ENCODE measurements around the gene NEU2. TPM values are rescaled to one million over a fixed set of nuclear protein-coding genes. Genes with fewer than 3 reads are reported as not detected.

NEU2 gene
- total and polyA plus RNA-seq, 9 of the 15 experiments (the other 6 are each of a cell fraction or from before 2014, with no cell fraction given): not detected

DNA sequence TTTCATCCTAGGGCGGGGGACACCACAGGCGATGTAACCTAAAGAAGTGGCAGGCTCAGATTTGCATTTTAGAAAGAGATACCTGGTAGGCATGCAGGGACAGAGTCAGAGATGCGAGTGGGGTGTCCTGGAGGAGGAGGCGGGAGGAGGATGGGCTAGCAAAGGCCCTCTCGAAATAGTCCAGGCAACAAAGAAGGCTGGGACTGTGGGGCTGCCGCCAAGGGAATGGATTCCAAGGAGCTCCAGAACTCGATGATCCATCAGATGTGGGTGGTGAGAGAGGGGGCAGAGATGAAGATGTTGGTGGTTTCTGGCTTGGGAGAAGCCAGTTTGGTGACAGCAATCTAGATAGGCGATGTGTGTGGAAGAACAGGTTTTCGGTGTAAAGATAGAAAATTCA, 15.2 kb downstream of the NEU2 start (continued):
- TF ChIP-seq, protein P1, sequence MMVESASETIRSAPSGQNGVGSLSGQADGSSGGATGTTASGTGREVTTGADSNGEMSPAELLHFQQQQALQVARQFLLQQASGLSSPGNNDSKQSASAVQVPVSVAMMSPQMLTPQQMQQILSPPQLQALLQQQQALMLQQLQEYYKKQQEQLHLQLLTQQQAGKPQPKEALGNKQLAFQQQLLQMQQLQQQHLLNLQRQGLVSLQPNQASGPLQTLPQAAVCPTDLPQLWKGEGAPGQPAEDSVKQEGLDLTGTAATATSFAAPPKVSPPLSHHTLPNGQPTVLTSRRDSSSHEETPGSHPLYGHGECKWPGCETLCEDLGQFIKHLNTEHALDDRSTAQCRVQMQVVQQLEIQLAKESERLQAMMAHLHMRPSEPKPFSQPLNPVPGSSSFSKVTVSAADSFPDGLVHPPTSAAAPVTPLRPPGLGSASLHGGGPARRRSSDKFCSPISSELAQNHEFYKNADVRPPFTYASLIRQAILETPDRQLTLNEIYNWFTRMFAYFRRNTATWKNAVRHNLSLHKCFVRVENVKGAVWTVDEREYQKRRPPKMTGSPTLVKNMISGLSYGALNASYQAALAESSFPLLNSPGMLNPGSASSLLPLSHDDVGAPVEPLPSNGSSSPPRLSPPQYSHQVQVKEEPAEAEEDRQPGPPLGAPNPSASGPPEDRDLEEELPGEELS (CRISPR knock-in tag; IDR thresholded peaks at IDR 0.05; ENCODE audit: borderline replicate concordance): no peak
- TF ChIP-seq MTA2 (IDR thresholded peaks at IDR 0.05; ENCODE audit: low read depth) (no peak), SMARCA5 (IDR thresholded peaks at IDR 0.05) (no peak), POLR3A (IDR thresholded peaks at IDR 0.05; ENCODE audit: borderline replicate concordance, extremely low read depth, insufficient read depth, insufficient read length) (no peak), DDX20 (tag; IDR thresholded peaks at IDR 0.05; ENCODE audit: low read depth) (no peak), FOXP1 (CRISPR knock-in tag; IDR thresholded peaks at IDR 0.05) (no peak)

DNA sequence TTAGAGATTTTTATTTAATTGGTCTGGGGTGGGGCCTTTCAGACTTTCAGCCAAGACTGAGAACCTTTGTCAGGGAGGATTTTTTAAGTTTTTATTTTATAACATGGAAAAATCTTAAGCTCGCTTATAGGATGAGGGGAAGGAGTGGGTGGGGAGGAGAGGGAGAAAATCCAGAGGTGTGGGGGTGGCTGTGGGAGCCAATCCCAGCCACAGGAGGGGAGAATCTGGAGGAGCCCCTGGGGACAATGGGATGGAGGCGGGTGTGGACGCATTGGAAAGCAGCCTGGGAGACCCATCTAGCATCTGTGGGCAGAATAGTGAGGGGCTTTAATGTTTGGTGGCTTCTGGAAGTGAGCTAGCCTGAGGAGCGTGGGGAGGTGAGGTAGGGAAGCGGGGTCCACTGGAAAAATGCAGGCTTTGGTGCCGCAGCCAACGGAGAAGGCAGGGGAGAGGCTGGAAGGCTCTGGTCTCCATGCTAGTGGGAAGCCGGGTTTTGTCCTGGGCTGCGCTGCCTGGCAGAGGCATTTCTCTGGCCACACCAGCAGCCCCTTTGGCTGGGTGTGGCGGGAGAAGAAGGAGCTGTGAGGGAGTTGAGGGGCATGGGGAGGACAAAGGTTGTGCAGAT, 16.2 kb downstream of the NEU2 start:
- ATAC-seq (no peak), DNase-seq (ENCODE audit: extremely low read depth in 1 of 4, low spot score in 3 of 4) (no peak), FAIRE-seq (no peak)
- H3K4me2 ChIP-seq (ENCODE audit: insufficient read depth, low read length): no peak overlapping the region
- 0% methylated on average over 3 of the region's 10 CpGs for WGBS (ENCODE audit: insufficient coverage, low coverage, missing lambda C conversion rate)
- in situ Hi-C loops (cut with MboI) (no loop called here), intact Hi-C loops (cut with micrococcal nuclease) (loop anchor here (10.0 kb wide), 1 partner anchor 206 kb away; the partner anchor contains the start of gene ATG16L1)
- no TSS peak for BruUV-seq (replicated peaks)
- H3K79me2 ChIP-seq (ENCODE audit: control insufficient read depth, insufficient read depth, low read length): no peaks in the 10 kb centered on the region
- no peaks in the 10 kb centered on the region for H3K9me3 ChIP-seq (replicated peaks; ENCODE audit: control insufficient read depth, insufficient read depth, low read depth, low read length)
- no peaks in the 10 kb centered on the region for H3K9me1 ChIP-seq (ENCODE audit: control insufficient read depth, insufficient read depth, low read length)
- CTCF ChIA-PET (ENCODE audit: low intra/inter-chr PET ratio): no interaction called here
- no peak overlapping the region for H2AFZ ChIP-seq (ENCODE audit: low read depth, low read length)
- H3K27ac ChIP-seq (ENCODE audit: extremely low read depth, low read depth, low read length): no peak overlapping the region
- H3K4me1 ChIP-seq (replicated peaks in 1 of 2; ENCODE audit: control insufficient read depth in 2 of 2, insufficient read depth in 2 of 2, low read length in 2 of 2): peaks cover 0 to 5% of the 10 kb centered on the region in 2 experiments; a peak in 3 of 5 replicates
- POLR2A ChIA-PET: no interaction called here
- H3K36me3 ChIP-seq (ENCODE audit: control insufficient read depth, insufficient read depth, low read length): no peaks in the 10 kb centered on the region
- H3K4me3 ChIP-seq: no peak overlapping the region
- H3K9ac ChIP-seq (ENCODE audit: insufficient read depth in 1 of 2, low read depth in 2 of 2, low read length in 2 of 2): no peak overlapping the region
- H3K27me3 ChIP-seq (ENCODE audit: control insufficient read depth in 2 of 2, insufficient read depth in 2 of 2, low read length in 2 of 2): peaks cover 0 to 25% of the 10 kb centered on the region in 2 experiments; a peak in 2 of 5 replicates
- H4K20me1 ChIP-seq (replicated peaks; ENCODE audit: control insufficient read depth, insufficient read depth, low read length): no peaks in the 10 kb centered on the region
- TF ChIP-seq, protein P2, sequence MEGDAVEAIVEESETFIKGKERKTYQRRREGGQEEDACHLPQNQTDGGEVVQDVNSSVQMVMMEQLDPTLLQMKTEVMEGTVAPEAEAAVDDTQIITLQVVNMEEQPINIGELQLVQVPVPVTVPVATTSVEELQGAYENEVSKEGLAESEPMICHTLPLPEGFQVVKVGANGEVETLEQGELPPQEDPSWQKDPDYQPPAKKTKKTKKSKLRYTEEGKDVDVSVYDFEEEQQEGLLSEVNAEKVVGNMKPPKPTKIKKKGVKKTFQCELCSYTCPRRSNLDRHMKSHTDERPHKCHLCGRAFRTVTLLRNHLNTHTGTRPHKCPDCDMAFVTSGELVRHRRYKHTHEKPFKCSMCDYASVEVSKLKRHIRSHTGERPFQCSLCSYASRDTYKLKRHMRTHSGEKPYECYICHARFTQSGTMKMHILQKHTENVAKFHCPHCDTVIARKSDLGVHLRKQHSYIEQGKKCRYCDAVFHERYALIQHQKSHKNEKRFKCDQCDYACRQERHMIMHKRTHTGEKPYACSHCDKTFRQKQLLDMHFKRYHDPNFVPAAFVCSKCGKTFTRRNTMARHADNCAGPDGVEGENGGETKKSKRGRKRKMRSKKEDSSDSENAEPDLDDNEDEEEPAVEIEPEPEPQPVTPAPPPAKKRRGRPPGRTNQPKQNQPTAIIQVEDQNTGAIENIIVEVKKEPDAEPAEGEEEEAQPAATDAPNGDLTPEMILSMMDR (IDR thresholded peaks at IDR 0.05 in 2 of 3, conservative IDR thresholded peaks at IDR 0.05 in 1 of 3; ENCODE audit: insufficient read depth in 2 of 3, low read depth in 1 of 3, low read length in 3 of 3): no peak
- TF ChIP-seq TAF7 (tag; IDR thresholded peaks at IDR 0.05) (no peak), SIN3B (IDR thresholded peaks at IDR 0.05; ENCODE audit: low read depth) (no peak)
- TF ChIP-seq, protein P3, sequence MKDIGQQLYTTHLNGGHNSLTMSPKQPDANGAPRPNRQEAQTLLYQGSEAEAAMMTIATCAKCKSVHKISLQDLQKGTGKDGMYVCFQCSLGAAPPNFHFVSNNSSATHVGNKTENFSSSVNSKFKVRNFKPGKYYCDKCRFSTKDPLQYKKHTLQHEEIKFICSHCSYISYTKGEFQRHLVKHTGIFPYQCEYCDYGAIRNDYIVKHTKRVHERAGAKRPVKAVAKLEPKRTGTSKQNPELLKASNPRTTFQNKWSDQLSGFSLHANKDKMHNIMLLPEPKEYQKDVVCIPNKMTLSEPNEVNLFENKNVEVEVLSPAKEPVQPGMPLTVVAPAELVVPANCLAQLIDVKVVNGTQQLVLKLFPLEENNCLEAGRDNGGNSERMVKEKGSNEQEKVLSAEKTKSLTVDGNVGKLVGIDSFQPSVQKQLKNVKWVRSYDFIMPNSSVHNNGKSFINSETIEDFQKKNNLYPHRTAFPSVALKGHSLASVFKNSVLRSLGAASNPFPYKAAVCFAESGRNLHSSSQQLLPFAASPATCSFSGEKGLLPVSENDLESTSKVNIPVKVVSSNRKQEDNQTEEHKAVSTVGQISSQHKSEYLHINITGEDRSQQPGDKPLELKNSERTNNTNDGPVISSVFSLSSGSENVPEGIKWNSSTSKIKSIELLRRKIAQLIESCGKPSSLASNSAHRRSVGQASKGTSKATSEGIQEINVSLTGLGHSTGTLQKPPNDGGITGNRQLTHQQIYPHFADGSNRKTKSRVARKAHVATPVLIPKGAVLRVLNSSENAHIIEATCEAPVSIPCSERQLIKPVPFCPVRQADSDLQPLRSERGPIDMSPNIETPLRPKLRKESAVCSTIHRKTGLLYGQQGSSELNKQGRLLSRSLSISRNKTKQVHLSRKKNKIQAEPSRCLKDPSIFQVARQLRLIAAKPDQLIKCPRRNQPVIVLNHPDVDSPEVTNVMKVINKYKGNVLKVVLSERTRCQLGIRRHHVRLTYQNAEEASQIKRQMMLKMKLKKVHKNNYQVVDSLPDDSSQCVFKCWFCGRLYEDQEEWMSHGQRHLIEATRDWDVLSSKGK (CRISPR knock-in tag; IDR thresholded peaks at IDR 0.05): no peak
- TF ChIP-seq, protein P4, sequence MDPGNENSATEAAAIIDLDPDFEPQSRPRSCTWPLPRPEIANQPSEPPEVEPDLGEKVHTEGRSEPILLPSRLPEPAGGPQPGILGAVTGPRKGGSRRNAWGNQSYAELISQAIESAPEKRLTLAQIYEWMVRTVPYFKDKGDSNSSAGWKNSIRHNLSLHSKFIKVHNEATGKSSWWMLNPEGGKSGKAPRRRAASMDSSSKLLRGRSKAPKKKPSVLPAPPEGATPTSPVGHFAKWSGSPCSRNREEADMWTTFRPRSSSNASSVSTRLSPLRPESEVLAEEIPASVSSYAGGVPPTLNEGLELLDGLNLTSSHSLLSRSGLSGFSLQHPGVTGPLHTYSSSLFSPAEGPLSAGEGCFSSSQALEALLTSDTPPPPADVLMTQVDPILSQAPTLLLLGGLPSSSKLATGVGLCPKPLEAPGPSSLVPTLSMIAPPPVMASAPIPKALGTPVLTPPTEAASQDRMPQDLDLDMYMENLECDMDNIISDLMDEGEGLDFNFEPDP (CRISPR knock-in tag; IDR thresholded peaks at IDR 0.05): no peak
